Ammon's horn (tissue), 1 donor: ENCODE results near the gene PIK3C2A.

Experiments
- DNase-seq: peaks from one replicate; pipeline ENCODE4 v3.0.0-alpha.2; 2016; ENCODE audit warnings: low spot score

Gene PIK3C2A

GRCh38 chr11:17162376-17162775 is 45.4 kb downstream of the PIK3C2A start:
- DNase-seq = no peak

GRCh38 chr11:17161515-17161914 is 46.3 kb downstream of the PIK3C2A start:
- no peak for DNase-seq

DNA sequence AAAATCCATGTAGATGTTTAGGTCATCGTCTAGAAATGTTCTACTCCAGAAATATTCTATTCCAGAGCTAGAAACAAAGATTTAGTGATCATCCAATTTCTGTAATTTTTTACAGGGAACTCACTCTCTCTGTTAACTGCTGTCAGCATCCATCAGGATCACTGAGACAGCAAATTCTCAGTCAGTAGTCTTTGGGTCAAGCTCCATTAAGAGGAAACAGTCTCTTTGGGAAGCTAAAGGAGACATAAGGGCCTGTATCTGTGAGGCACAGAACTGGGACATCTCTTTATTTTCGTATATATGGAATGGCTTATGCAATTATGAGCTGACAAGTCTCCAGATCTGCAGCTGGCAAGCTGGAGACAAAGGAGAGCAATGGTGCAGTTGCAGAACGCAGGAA is 48.3 kb downstream of the PIK3C2A start:
- DNase-seq = no peak
